NCI-H2171 treated with DMSO at 0.1 percent for 48 hours (cell line): ENCODE data around the gene ZNF462.
"Not testable (repeated sequence)": the region's sequence is repeated elsewhere in the genome, so short reads cannot be mapped to it uniquely, and the experiment has no call there.

Experiments used
- DNase-seq: peaks from one replicate; lab custom pipeline; 2025; lab: John Stamatoyannopoulos, UW

Gene ZNF462

DNA sequence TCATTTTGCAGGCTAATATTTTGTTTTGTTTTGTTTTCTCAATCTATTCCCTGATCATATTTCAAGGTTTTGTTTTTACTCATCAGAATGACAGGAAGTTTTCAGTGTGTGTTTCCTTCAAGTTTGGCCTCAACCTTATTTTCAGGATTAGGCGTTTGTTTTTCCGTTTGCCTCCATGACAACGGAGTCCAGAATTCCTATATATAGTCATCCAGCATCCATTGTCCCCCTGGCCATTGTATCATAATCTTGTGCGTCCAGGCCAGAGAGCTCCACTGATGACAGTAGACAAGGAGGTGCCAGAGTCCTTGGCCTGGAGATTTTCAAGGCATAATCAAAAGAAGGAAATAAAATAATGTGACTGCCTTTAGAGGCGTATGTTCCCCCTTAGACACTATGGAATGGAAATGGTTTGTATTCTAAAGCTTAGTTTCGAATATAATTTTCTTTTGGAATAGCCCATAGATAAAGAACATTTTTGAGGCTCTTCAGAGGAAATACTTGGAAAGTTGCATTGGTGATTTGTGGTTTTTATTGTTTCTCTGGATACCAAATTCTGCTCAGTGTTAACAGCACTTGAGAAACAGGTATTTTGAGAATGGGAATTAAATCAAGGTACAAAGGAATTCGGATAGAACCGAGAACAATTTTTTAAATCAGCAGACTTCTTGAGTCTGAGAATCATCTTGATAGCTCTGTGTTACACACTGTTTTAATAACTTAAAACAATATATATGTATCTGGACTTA is 99.8 kb downstream of the ZNF462 start:
- no peak for DNase-seq

DNA sequence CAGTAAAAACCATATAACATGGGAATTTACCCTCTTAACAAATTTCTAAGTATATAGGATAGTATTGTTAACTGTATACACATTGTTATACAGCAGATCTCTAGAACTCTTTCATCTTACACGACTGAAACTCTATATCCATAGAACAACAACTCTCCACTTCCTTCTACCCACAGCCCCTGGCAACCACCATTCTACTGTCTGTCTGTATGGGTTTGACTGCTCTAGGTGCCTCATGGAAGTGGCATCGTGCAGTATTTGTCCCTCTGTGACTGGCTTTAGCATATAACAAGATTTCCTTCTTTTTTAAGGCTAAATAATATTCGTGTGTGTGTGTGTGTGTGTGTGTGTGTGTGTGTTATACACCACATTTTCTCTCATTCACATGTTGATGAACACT is 100.7 kb downstream of the ZNF462 start:
- no peak for DNase-seq

DNA sequence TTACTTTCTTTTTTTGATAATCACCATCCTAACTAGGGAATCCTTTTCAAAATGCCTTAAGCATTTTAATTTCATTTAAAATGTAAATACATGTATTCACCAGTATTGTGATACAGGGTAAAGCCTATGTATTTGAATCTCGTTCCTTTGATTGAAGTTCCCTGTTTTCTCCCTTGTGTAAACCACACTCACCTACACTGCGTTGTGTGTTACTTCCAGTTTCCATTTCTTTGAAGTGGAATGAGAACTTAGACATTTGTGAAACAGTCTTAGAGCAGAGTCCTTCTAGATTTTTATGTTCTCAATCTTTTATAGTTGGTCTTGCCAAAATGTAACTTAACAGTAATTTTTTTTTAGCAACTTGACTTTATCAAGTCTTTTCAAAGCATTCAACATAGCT is 101.4 kb downstream of the ZNF462 start:
- no peak for DNase-seq

GRCh38 chr9:106964822-106965525 is 102.0 kb downstream of the ZNF462 start:
- DNase-seq = no peak

GRCh38 chr9:106966481-106966880 is 103.5 kb downstream of the ZNF462 start:
- DNase-seq = no peak

DNA sequence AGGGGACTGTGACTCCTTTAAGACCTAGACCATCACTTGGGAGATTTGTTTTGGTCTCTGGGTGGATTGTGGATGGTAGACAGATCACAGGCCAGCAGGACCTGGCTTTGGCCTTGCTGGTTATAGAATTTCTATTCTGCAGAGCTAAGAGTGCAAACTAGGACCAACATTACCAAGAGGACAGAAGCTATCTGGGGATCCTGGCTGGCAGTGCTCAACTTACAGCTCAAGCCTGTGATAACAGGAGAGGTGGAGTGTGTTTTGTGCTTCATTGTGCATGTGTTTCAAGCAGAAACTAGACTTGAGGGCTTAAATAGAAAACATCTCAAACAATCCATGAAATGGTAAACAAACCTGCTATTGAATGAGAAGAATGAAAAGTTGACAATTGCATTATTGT is 106.7 kb downstream of the ZNF462 start:
- no peak for DNase-seq

GRCh38 chr9:106970219-106970975 is 107.4 kb downstream of the ZNF462 start:
- no peak for DNase-seq

- no peak for DNase-seq
These were observed 108.1 kb downstream of the ZNF462 start for GRCh38 chr9:106970976-106971457.

- no peak for DNase-seq
These were observed 109.1 kb downstream of the ZNF462 start for GRCh38 chr9:106972082-106972481.

- DNase-seq = no peak
These were observed 111.4 kb downstream of the ZNF462 start for GRCh38 chr9:106974341-106974740.

DNA sequence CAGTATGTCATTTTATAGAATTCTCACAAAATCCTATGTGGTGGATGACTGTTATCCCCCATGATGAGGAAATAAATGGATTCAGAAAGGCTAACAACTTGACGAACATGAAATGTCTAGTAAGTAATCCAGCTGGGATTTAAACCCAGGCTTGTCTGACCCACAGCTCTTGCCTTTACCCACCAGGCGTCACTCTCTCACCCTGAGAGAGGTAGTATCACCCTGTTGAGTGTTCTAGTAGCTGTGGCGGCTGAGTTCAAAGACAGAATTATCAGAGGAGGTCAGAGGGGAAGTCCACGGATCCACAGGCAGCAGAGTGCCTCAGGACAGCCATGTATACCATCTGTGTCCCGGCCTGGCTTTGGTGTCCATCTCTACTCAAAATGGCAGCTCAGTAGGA is 113.8 kb downstream of the ZNF462 start:
- DNase-seq = no peak

DNA sequence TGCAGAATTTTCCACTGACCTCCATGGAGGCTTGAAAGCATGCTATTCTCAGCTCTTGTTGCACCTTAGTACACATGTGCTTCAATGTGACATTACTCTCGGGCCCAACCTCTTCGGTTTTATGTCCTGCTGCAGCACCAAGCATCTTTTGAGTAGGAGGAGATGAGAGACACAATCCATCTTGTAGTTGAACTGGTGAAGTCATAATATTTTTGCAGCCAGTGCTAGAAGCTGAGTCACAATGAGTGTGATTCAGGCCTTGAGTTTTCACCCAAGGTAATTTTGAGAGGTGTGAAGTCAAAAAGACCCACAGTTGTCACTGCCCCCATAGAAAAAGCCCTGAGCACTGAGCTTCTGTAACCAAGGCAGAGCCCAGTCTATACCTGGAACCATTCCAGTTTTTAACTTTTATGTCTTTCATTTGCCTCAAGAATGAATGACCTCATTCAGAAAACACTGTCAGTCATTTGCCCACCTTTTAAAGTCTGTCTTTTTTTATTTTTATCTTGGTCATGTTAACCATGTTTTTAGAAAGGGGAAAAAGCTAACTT is 117.7 kb downstream of the ZNF462 start:
- no peak for DNase-seq

DNA sequence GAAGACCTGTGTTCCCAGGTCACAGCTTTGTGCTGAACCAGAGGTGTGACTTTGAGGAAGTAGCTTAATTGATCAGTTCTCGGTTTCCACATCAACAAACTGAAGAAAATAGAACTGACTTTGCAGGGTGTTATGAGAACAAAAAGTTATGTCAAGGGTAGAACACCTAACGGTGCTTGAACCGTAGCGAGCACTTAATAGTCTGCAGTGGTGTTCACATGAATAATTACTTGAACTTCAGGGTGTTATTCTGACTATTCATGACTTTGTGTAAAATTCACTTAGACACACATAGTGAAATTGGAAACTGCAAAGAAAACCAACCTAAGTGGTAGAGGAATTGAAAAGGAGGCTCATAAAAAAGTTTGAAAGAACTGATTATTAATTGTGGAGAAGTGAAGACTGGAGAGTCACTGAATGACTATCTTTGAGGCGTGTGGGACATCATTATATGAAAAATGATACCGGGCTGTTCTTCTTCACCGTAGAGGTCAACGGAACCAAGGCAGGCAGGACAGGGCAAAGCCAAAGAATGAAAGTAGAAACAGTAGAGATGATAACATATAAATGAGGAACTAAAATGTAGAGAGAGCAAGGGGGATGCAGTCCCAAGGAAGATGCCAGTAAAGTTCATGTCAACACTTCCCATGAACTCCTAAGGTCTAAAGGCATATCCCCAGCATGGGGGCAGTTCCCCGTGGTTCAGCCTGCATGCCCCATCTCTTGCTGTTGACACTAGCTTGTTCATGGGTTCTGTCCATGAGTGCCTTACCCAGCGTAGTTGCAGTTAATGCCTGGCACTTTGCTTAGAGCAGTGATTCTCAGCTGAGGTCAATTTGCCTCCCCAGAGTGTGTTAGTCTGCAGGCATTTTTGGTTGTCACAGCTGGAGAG is 118.7 kb downstream of the ZNF462 start:
- no peak for DNase-seq

DNA sequence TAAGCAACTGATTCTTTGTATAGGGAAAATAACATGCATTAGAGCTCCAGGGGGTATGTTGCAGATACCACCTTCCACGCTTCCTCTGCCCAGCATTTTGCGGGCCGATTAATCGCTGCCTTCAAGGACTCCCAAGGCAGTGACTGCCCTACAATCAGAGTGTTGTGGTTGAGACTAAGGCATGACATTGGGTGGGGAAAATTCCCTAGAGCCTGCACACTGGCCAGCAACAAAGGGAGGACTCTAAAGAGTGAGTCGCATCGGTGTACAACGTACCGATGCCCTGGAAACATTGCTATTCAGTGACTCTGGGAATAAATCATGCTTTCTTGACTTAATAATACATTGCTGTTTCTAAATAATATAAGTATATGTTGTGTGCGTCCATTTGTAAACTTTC is 119.7 kb downstream of the ZNF462 start:
- DNase-seq = no peak

DNA sequence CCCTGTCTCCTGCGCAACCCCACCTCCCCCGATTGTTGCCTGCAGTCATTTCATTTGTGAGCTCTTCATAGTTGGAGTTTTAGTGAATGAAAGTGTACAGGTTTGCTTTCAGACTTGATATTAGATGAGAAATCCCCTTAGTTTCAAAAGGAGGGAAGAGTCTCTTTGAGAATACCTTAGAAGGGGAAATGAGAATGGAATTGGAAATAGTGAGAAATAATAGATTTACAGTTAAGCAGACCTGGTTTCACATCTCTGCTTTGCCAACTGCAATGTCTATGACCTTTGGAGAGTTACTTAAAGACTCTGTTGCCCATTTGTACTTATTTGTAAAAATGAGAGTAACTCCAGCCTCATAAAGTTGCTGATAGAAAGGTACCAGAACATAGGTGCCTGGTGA is 120.4 kb downstream of the ZNF462 start:
- DNase-seq = no peak

GRCh38 chr9:106989904-106990303 is 126.9 kb downstream of the ZNF462 start:
- not testable (repeated sequence) for DNase-seq

GRCh38 chr9:106992186-106992585 is 129.2 kb downstream of the ZNF462 start:
- no peak for DNase-seq

DNA sequence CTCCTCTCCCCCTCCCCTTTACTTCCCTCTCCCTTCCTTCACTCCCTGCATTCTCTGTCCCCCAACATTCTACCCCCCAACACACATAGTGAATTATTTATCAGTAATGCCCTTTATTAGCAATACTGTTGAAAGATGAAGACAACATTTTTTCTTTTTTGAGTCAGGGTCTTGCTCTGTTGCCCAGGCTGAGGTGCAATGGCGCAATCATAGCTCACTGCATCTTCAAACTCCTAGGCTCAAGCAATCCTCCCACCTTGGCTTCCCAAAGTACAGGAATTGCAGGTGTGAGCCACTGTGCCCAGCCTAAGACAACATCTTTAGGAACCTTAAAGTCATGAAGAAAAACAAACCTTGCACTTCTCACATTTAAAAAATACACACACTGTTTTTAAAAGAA is 130.6 kb downstream of the ZNF462 start:
- no peak for DNase-seq

DNA sequence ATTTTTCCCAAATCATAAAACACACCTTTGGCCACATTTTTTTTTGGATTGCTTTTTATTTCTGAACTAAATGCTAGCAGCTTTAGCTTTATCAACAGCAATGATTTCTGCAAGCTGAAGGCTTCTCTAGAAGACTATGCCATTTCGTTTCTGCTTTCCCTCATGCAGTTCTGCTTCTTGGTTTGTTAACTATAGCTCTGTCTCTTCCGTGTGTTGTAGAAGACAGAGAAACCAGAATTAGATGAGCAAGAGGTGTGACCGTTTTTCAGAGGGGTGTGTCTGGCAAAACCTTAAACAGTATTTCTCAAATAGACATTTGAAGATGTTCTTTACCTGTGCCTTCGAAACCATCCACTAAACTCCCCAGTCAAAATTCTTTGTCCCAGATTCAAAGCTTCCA is 131.5 kb downstream of the ZNF462 start:
- DNase-seq = no peak

DNA sequence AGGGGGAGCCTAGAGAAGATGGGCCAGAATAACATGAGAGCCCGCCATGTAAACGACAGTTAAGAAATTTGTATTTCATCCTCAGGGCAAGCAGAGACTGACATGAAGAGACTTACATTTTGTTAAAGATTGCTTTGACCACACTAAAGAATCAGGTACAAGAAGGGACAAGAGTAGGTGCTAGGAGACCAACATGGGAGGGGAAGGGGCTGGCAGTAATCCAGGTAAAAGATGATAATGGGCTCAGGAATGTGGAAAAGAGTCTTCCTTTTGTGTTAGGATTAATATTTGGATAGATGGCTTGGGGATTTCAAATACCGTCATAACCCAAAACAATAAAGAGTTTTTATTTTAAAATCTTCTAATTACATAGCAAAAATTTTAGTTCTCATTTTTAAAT is 137.3 kb downstream of the ZNF462 start:
- no peak for DNase-seq

- no peak for DNase-seq
These were observed 142.2 kb downstream of the ZNF462 start for GRCh38 chr9:107005201-107005600.

- no peak for DNase-seq
These were observed 144.4 kb downstream of the ZNF462 start for GRCh38 chr9:107007402-107007801.
